GM12878 (cell line): ENCODE results near the gene ICAM2. TPM values are rescaled to one million over a fixed set of nuclear protein-coding genes. Genes with fewer than 3 reads are reported as not detected.

Experiments
- BHLHE40 ChIP-seq, 2 experiments: fragments of 450-650 bp in 1 of 2; IDR thresholded peaks; 2 replicates each; pipeline ENCODE4 v1.6.1; 2011 to 2017; ENCODE audit warnings: low read depth in 2 of 2, borderline replicate concordance in 1 of 2, improper control_type of control experiment in 1 of 2, low read length in 1 of 2, mild to moderate bottlenecking in 1 of 2
- CBX5 ChIP-seq: sonication (generic); IDR thresholded peaks from 2 replicates; pipeline ENCODE4 v1.6.1; 2016; ENCODE audit warnings: low read depth, moderate library complexity, mild to moderate bottlenecking, inconsistent platforms
- CEBPB ChIP-seq, 2 experiments: fragments of 150-350 bp in 1 of 2; IDR thresholded peaks; 2 replicates each; pipeline ENCODE4 v1.6.1; 2012 to 2014; ENCODE audit warnings: low read depth in 2 of 2, low read length in 2 of 2, borderline replicate concordance in 1 of 2, inconsistent platforms in 1 of 2
- CHD2 ChIP-seq: IDR thresholded peaks from 2 replicates; pipeline ENCODE4 v1.6.1; 2011; ENCODE audit warnings: low read depth, low read length, improper control_type of control experiment, borderline replicate concordance
- MYB ChIP-seq: fragments of 150-350 bp; IDR thresholded peaks from 2 replicates; pipeline ENCODE4 v1.6.1; 2014; ENCODE audit warnings: mild to moderate bottlenecking, low read depth, low read length, borderline replicate concordance
- NFYA ChIP-seq: IDR thresholded peaks from 2 replicates; pipeline ENCODE4 v1.6.1; 2011; ENCODE audit warnings: low read depth, mild to moderate bottlenecking, low read length, improper control_type of control experiment, borderline replicate concordance
- PML ChIP-seq: IDR thresholded peaks from 2 replicates; pipeline ENCODE4 v1.6.1; 2012; ENCODE audit warnings: low read length, inconsistent platforms
- RUNX3 ChIP-seq: IDR thresholded peaks from 2 replicates; pipeline ENCODE4 v1.6.1; 2012; ENCODE audit warnings: low read length, inconsistent platforms
- SMC3 ChIP-seq: IDR thresholded peaks from 2 replicates; pipeline ENCODE4 v1.6.1; 2011; ENCODE audit warnings: low read length, improper control_type of control experiment, borderline replicate concordance
- TCF12 ChIP-seq: IDR thresholded peaks from 2 replicates; pipeline ENCODE4 v1.6.1; 2011; ENCODE audit warnings: low read depth, mild to moderate bottlenecking, low read length
- polyA plus RNA-seq, 11 experiments: library from polyadenylated mRNA; depleted of rRNA in 4 of 11; unstranded in 6 of 11; stranded (reverse) in 5 of 11; fragments of >200 nt; fragmentation: Nextera tagmentation in 4 of 11; fragmentation: Illumina TruSeq in 1 of 11; extraction: Ambion mirVana in 4 of 11; extraction: Trizol in 1 of 11; gene quantifications; 1 replicate in 1 of 11; 2 replicates in 10 of 11; pipeline versions ENCODE4 v1.2.1 to v1.2.3, GENCODE V29; 2011 to 2016; ENCODE audit warnings: inconsistent platforms in 2 of 11, missing spikeins in 2 of 11, low read depth in 1 of 11
- total RNA-seq, 4 experiments: library from RNA; depleted of rRNA in 3 of 4; stranded (reverse); fragments of >200 nt in 3 of 4; fragmentation: Illumina TruSeq in 1 of 4; extraction: Trizol in 1 of 4; gene quantifications; 2 replicates each; pipeline versions ENCODE4 v1.2.1 to v1.2.3, GENCODE V29; 2013 to 2021
- TF ChIP-seq, protein P1 (sequence below): fragments of 450-650 bp; IDR thresholded peaks from 2 replicates; pipeline ENCODE4 v1.6.1; 2018; ENCODE audit warnings: mild to moderate bottlenecking, low read depth, moderate library complexity; ENCODE audit not compliant: partially characterized antibody
- TF ChIP-seq, protein P2 (sequence below): IDR thresholded peaks from 2 replicates; pipeline ENCODE4 v1.6.1; 2012; ENCODE audit warnings: mild to moderate bottlenecking, low read depth, low read length
- TF ChIP-seq, protein P3 (sequence below): fragments of 450-650 bp; IDR thresholded peaks from 2 replicates; pipeline ENCODE4 v1.6.1; 2017; ENCODE audit warnings: mild to moderate bottlenecking, low read depth, inconsistent platforms; ENCODE audit not compliant: poor library complexity, severe bottlenecking
- TF ChIP-seq, protein P4 (sequence below): fragments of 450-650 bp; IDR thresholded peaks from 2 replicates; pipeline ENCODE4 v1.6.1; 2016; ENCODE audit warnings: mild to moderate bottlenecking, moderate library complexity, borderline replicate concordance
- TF ChIP-seq, protein P5 (sequence below): IDR thresholded peaks from 2 replicates; pipeline ENCODE4 v1.6.1; 2012; ENCODE audit warnings: low read length, inconsistent platforms

The ICAM2 gene
- total and polyA plus RNA-seq, 10 of the 15 experiments (the other 5 are each of a cell fraction or from before 2014, with no cell fraction given), result 23.6 to 108 (median 58.1) TPM

DNA sequence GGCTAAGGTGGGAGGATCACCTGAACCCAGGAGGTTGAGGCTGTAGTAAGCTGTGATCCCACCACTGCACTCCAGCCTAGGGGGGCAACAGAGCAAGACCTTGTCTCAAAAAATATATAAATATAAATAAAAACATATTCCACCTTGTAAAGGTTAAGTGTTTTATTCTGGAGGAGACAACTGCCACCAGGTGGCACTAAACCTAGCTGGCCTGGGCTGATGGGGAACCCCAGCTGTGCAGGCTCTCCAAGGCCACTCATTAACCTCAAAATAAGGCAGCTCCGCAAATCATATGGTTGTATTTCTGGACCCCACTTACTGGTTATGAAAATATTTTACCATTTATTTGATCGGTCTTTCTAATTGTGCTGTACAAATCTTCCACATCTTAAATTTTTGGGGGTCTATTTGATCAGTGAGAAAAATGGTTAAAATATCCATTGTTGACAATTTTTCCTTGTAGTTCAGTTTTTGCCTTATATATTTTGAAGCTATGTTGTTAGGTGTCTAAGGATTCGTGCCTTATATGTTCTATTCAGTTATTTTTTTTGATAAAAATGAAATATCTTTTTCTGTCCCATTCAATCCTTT lies 8.5 kb upstream of the ICAM2 start (continued):
- TF ChIP-seq, protein P1, sequence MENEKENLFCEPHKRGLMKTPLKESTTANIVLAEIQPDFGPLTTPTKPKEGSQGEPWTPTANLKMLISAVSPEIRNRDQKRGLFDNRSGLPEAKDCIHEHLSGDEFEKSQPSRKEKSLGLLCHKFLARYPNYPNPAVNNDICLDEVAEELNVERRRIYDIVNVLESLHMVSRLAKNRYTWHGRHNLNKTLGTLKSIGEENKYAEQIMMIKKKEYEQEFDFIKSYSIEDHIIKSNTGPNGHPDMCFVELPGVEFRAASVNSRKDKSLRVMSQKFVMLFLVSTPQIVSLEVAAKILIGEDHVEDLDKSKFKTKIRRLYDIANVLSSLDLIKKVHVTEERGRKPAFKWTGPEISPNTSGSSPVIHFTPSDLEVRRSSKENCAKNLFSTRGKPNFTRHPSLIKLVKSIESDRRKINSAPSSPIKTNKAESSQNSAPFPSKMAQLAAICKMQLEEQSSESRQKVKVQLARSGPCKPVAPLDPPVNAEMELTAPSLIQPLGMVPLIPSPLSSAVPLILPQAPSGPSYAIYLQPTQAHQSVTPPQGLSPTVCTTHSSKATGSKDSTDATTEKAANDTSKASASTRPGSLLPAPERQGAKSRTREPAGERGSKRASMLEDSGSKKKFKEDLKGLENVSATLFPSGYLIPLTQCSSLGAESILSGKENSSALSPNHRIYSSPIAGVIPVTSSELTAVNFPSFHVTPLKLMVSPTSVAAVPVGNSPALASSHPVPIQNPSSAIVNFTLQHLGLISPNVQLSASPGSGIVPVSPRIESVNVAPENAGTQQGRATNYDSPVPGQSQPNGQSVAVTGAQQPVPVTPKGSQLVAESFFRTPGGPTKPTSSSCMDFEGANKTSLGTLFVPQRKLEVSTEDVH, result no peak
- TF ChIP-seq SMC3, result peak; percentile 92
- TF ChIP-seq PML, result no peak
- peak; percentile 63 for TF ChIP-seq RUNX3
- TF ChIP-seq, protein P2, sequence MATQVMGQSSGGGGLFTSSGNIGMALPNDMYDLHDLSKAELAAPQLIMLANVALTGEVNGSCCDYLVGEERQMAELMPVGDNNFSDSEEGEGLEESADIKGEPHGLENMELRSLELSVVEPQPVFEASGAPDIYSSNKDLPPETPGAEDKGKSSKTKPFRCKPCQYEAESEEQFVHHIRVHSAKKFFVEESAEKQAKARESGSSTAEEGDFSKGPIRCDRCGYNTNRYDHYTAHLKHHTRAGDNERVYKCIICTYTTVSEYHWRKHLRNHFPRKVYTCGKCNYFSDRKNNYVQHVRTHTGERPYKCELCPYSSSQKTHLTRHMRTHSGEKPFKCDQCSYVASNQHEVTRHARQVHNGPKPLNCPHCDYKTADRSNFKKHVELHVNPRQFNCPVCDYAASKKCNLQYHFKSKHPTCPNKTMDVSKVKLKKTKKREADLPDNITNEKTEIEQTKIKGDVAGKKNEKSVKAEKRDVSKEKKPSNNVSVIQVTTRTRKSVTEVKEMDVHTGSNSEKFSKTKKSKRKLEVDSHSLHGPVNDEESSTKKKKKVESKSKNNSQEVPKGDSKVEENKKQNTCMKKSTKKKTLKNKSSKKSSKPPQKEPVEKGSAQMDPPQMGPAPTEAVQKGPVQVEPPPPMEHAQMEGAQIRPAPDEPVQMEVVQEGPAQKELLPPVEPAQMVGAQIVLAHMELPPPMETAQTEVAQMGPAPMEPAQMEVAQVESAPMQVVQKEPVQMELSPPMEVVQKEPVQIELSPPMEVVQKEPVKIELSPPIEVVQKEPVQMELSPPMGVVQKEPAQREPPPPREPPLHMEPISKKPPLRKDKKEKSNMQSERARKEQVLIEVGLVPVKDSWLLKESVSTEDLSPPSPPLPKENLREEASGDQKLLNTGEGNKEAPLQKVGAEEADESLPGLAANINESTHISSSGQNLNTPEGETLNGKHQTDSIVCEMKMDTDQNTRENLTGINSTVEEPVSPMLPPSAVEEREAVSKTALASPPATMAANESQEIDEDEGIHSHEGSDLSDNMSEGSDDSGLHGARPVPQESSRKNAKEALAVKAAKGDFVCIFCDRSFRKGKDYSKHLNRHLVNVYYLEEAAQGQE, result no peak
- TF ChIP-seq CBX5, result no peak
- TF ChIP-seq, protein P3, sequence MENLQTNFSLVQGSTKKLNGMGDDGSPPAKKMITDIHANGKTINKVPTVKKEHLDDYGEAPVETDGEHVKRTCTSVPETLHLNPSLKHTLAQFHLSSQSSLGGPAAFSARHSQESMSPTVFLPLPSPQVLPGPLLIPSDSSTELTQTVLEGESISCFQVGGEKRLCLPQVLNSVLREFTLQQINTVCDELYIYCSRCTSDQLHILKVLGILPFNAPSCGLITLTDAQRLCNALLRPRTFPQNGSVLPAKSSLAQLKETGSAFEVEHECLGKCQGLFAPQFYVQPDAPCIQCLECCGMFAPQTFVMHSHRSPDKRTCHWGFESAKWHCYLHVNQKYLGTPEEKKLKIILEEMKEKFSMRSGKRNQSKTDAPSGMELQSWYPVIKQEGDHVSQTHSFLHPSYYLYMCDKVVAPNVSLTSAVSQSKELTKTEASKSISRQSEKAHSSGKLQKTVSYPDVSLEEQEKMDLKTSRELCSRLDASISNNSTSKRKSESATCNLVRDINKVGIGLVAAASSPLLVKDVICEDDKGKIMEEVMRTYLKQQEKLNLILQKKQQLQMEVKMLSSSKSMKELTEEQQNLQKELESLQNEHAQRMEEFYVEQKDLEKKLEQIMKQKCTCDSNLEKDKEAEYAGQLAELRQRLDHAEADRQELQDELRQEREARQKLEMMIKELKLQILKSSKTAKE, result peak; percentile 26
- TF ChIP-seq, protein P4, sequence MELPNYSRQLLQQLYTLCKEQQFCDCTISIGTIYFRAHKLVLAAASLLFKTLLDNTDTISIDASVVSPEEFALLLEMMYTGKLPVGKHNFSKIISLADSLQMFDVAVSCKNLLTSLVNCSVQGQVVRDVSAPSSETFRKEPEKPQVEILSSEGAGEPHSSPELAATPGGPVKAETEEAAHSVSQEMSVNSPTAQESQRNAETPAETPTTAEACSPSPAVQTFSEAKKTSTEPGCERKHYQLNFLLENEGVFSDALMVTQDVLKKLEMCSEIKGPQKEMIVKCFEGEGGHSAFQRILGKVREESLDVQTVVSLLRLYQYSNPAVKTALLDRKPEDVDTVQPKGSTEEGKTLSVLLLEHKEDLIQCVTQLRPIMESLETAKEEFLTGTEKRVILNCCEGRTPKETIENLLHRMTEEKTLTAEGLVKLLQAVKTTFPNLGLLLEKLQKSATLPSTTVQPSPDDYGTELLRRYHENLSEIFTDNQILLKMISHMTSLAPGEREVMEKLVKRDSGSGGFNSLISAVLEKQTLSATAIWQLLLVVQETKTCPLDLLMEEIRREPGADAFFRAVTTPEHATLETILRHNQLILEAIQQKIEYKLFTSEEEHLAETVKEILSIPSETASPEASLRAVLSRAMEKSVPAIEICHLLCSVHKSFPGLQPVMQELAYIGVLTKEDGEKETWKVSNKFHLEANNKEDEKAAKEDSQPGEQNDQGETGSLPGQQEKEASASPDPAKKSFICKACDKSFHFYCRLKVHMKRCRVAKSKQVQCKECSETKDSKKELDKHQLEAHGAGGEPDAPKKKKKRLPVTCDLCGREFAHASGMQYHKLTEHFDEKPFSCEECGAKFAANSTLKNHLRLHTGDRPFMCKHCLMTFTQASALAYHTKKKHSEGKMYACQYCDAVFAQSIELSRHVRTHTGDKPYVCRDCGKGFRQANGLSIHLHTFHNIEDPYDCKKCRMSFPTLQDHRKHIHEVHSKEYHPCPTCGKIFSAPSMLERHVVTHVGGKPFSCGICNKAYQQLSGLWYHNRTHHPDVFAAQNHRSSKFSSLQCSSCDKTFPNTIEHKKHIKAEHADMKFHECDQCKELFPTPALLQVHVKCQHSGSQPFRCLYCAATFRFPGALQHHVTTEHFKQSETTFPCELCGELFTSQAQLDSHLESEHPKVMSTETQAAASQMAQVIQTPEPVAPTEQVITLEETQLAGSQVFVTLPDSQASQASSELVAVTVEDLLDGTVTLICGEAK, result no peak
- TF ChIP-seq BHLHE40 (IDR thresholded peaks at IDR 0.05; ENCODE audit: borderline replicate concordance in 1 of 2, low read depth in 2 of 2, low read length in 1 of 2), result no peak
- TF ChIP-seq, protein P5, sequence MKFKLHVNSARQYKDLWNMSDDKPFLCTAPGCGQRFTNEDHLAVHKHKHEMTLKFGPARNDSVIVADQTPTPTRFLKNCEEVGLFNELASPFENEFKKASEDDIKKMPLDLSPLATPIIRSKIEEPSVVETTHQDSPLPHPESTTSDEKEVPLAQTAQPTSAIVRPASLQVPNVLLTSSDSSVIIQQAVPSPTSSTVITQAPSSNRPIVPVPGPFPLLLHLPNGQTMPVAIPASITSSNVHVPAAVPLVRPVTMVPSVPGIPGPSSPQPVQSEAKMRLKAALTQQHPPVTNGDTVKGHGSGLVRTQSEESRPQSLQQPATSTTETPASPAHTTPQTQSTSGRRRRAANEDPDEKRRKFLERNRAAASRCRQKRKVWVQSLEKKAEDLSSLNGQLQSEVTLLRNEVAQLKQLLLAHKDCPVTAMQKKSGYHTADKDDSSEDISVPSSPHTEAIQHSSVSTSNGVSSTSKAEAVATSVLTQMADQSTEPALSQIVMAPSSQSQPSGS, result no peak
- TF ChIP-seq TCF12, result peak; percentile 58; the same call in 1 of the 2 replicates
- TF ChIP-seq MYB, result no peak
- no peak for TF ChIP-seq NFYA
- TF ChIP-seq CEBPB (IDR thresholded peaks at IDR 0.05; ENCODE audit: borderline replicate concordance in 1 of 2, low read depth in 2 of 2, low read length in 2 of 2), result no peak
- no peak for TF ChIP-seq CHD2
